Caco-2 (cell line): ENCODE data around the gene ZYX. TPM values are rescaled to one million over a fixed set of nuclear protein-coding genes. Genes with fewer than 3 reads are reported as not detected.
"Not testable (repeated sequence)": the region's sequence is repeated elsewhere in the genome, so short reads cannot be mapped to it uniquely, and the experiment has no call there.

Experiments used
- BruUV-seq: library from RNA; stranded (reverse); fragments of 400-500 nt; replicated peaks from 2 replicates; lab custom pipeline; 2021; lab: Mats Ljungman, UMichigan
- CTCF ChIA-PET: fragments of 300-600 bp; sonication (Branson Sonifier 250); formaldehyde crosslinking; loops from one replicate; lab custom pipeline; 2022; ENCODE audit warnings: antibody characterized with exemption; lab: Charles Lee
- POLR2A ChIA-PET: fragments of 300-600 bp; sonication (Branson Sonifier 250); formaldehyde crosslinking; loops from one replicate; lab custom pipeline; 2022; ENCODE audit warnings: antibody characterized with exemption; lab: Charles Lee
- DNase-seq, 2 experiments: peaks; one replicate each; pipeline versions ENCODE4 v3.0.0 to v3.0.0-alpha.2; 2020 to 2022
- H3K27me3 ChIP-seq: replicated peaks from 2 replicates; pipeline ENCODE4 v1.6.0; 2011; ENCODE audit warnings: low read length; ENCODE audit not compliant: control insufficient read depth, insufficient read depth
- H3K36me3 ChIP-seq: 2 replicates; pipeline ENCODE4 v1.5.1; 2011; ENCODE audit warnings: low read length; ENCODE audit not compliant: control insufficient read depth, insufficient read depth
- H3K4me1 ChIP-seq: fragments of 250-450 bp; sonication (Bioruptor Pico); 2 replicates; pipeline ENCODE4 v1.5.1; 2020; ENCODE audit warnings: mild to moderate bottlenecking
- H3K4me3 ChIP-seq: 2 replicates; pipeline ENCODE4 v1.5.1; 2011; ENCODE audit warnings: low read depth, mild to moderate bottlenecking, control low read depth, low read length
- H3K9me3 ChIP-seq: fragments of 250-450 bp; sonication (Bioruptor Pico); 2 replicates; pipeline ENCODE4 v1.5.1; 2020; ENCODE audit warnings: mild to moderate bottlenecking, moderate library complexity
- H3K27ac Mint-ChIP-seq: one replicate; pipeline ENCODE4 v1.8.0; 2022; ENCODE audit warnings: mixed read lengths; ENCODE audit not compliant: unreplicated experiment
- H3K27me3 Mint-ChIP-seq: one replicate; pipeline ENCODE4 v1.8.0; 2022; ENCODE audit warnings: mixed read lengths; ENCODE audit not compliant: insufficient read depth, unreplicated experiment
- H3K36me3 Mint-ChIP-seq: one replicate; pipeline ENCODE4 v1.8.0; 2022; ENCODE audit warnings: mild to moderate bottlenecking, mixed read lengths; ENCODE audit not compliant: insufficient read depth, unreplicated experiment
- H3K4me1 Mint-ChIP-seq: one replicate; pipeline ENCODE4 v1.8.0; 2022; ENCODE audit warnings: low read depth, mixed read lengths; ENCODE audit not compliant: unreplicated experiment
- H3K4me3 Mint-ChIP-seq: one replicate; pipeline ENCODE4 v1.8.0; 2022; ENCODE audit warnings: mild to moderate bottlenecking, moderate library complexity, mixed read lengths; ENCODE audit not compliant: unreplicated experiment
- H3K9me3 Mint-ChIP-seq: one replicate; pipeline ENCODE4 v1.8.0; 2022; ENCODE audit warnings: mixed read lengths; ENCODE audit not compliant: unreplicated experiment
- CTCF ChIP-seq, 2 experiments: fragments of 200-600 bp in 1 of 2; IDR thresholded peaks; 1 replicate in 1 of 2; 2 replicates in 1 of 2; pipeline versions ENCODE4 v1.5.1 to v1.8.0; 2011 to 2022; ENCODE audit warnings: antibody characterized with exemption in 1 of 2, control low read depth in 1 of 2, inconsistent platforms in 1 of 2, low read depth in 1 of 2, low read length in 1 of 2, mild to moderate bottlenecking in 1 of 2, moderate library complexity in 1 of 2; ENCODE audit not compliant: insufficient read depth in 1 of 2, severe bottlenecking in 1 of 2, unreplicated experiment in 1 of 2
- intact Hi-C: fragments of 100-400 bp; cut with micrococcal nuclease; formaldehyde crosslinking; loops from one replicate; pipeline ENCODE4 v1.10.0; 2022; ENCODE audit not compliant: unreplicated experiment
- total RNA-seq: library from RNA; stranded (reverse); gene quantifications from 2 replicates; pipeline ENCODE4 v1.2.3, GENCODE V29; 2022

ZYX gene
- total RNA-seq, 1 experiment from 2014 or later, result 147 TPM

- Histone ChIP-seq H3K36me3 (peaks cover 3% of the 10 kb centered on the region), H3K27me3 (no peaks in the 10 kb centered on the region), H3K4me1 (peaks cover 12% of the 10 kb centered on the region; the same call in 1 of the 2 replicates), H3K4me3 (no peak overlapping the region), H3K9me3 (no peaks in the 10 kb centered on the region)
- ChIA-PET CTCF (interaction anchor here (2.0 kb wide), 1 partner anchor 19 kb away, joined by 5 read pairs; no protein-coding TSS in a partner anchor), POLR2A (no interaction called here)
- Mint-ChIP-seq H3K27ac (no peak overlapping the region), H3K4me3 (no peak overlapping the region), H3K27me3 (no peaks in the 10 kb centered on the region), H3K4me1 (peaks cover 11% of the 10 kb centered on the region), H3K9me3 (no peaks in the 10 kb centered on the region), H3K36me3 (peaks cover 35% of the 10 kb centered on the region)
- BruUV-seq, result no TSS peak
- no peak for TF ChIP-seq CTCF (IDR thresholded peaks at IDR 0.05; ENCODE audit: insufficient read depth in 1 of 2, low read depth in 1 of 2, low read length in 1 of 2, severe bottlenecking in 1 of 2, unreplicated experiment in 1 of 2)
- intact Hi-C loops, result no loop called here
- no peak for DNase-seq
Measured at GRCh38 chr7:143399151-143399550, 18.0 kb downstream of the ZYX start.

GRCh38 chr7:143399642-143400041, 18.5 kb downstream of the ZYX start:
- no peaks in the 10 kb centered on the region for H3K27me3 Mint-ChIP-seq
- H3K36me3 Mint-ChIP-seq, result peaks cover 34% of the 10 kb centered on the region
- Histone ChIP-seq H3K4me1 (peaks cover 12% of the 10 kb centered on the region; the same call in 1 of the 2 replicates), H3K4me3 (no peak overlapping the region), H3K9me3 (no peaks in the 10 kb centered on the region), H3K36me3 (peaks cover 3% of the 10 kb centered on the region), H3K27me3 (no peaks in the 10 kb centered on the region)
- H3K27ac Mint-ChIP-seq, result no peak overlapping the region
- no peaks in the 10 kb centered on the region for H3K9me3 Mint-ChIP-seq
- POLR2A ChIA-PET, result no interaction called here
- H3K4me1 Mint-ChIP-seq, result peaks cover 11% of the 10 kb centered on the region
- intact Hi-C loops, result no loop called here
- no peak for DNase-seq
- BruUV-seq, result no TSS peak
- no peak for TF ChIP-seq CTCF (IDR thresholded peaks at IDR 0.05; ENCODE audit: insufficient read depth in 1 of 2, low read depth in 1 of 2, low read length in 1 of 2, severe bottlenecking in 1 of 2, unreplicated experiment in 1 of 2)
- CTCF ChIA-PET, result interaction anchor here (2.0 kb wide), 1 partner anchor 20 kb away, joined by 5 read pairs; no protein-coding TSS in a partner anchor
- H3K4me3 Mint-ChIP-seq, result no peak overlapping the region

GRCh38 chr7:143401265-143401664, 20.1 kb downstream of the ZYX start:
- H3K4me3 ChIP-seq, result no peak overlapping the region
- peaks cover 5% of the 10 kb centered on the region for H3K36me3 ChIP-seq
- Mint-ChIP-seq H3K27me3 (no peaks in the 10 kb centered on the region), H3K36me3 (peaks cover 27% of the 10 kb centered on the region), H3K4me1 (peaks cover 15% of the 10 kb centered on the region), H3K4me3 (no peak overlapping the region), H3K27ac (no peak overlapping the region), H3K9me3 (no peaks in the 10 kb centered on the region)
- no peaks in the 10 kb centered on the region for H3K9me3 ChIP-seq
- no TSS peak for BruUV-seq
- intact Hi-C loops, result no loop called here
- CTCF ChIA-PET, result interaction anchor here (1.5 kb wide), 1 partner anchor 13 kb away, joined by 3 read pairs; no protein-coding TSS in a partner anchor
- POLR2A ChIA-PET, result no interaction called here
- peaks cover 3% of the 10 kb centered on the region; the same call in 1 of the 2 replicates for H3K4me1 ChIP-seq
- no peaks in the 10 kb centered on the region for H3K27me3 ChIP-seq
- no peak for DNase-seq
- no peak for TF ChIP-seq CTCF (IDR thresholded peaks at IDR 0.05; ENCODE audit: insufficient read depth in 1 of 2, low read depth in 1 of 2, low read length in 1 of 2, severe bottlenecking in 1 of 2, unreplicated experiment in 1 of 2)

- Mint-ChIP-seq H3K4me1 (peaks cover 15% of the 10 kb centered on the region), H3K36me3 (peaks cover 21% of the 10 kb centered on the region)
- intact Hi-C loops, POLR2A ChIA-PET, H3K36me3 ChIP-seq, H3K27ac Mint-ChIP-seq, H3K9me3 Mint-ChIP-seq, H3K4me3 ChIP-seq, BruUV-seq, H3K27me3 ChIP-seq, H3K4me1 ChIP-seq, H3K4me3 Mint-ChIP-seq, H3K27me3 Mint-ChIP-seq, H3K9me3 ChIP-seq, DNase-seq: not testable (repeated sequence)
- CTCF ChIA-PET, result interaction anchor here (1.5 kb wide), 1 partner anchor 14 kb away, joined by 3 read pairs; no protein-coding TSS in a partner anchor
Measured at GRCh38 chr7:143402233-143402632, 21.1 kb downstream of the ZYX start.
